ENCODE measurements around the gene PLK5.

Gene PLK5

DNA sequence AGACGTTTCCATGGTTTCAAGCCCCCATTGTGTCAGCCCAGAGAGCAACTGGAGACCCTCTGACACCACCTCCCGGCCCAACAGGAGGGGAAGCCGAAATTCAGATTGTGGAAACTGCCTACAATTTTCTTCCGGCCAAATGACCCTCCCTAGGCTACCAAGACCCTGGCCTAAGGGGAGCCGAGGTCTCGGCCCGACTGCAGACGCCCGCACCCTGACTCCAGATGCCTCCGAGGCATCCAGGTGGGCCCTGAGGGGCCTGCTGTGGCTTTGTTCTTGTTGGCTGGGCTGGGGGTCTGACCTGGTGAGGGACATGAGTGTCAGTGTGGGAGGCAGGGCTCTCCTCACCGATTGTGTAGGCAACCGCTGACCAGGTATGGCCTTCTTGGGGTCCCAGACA, 34.7 kb downstream of the PLK5 start:
- Histone ChIP-seq H3K27ac (ENCODE audit: insufficient read depth, low read depth, low read length, poor library complexity, severe bottlenecking) (no peak overlapping the region), H3K36me3 (ENCODE audit: control insufficient read depth, insufficient read depth, low read length) (peaks cover 7% of the 10 kb centered on the region)
- WGBS, 2 experiments, result 87 to 89% methylated on average over 12 of the region's 12 CpGs

DNA sequence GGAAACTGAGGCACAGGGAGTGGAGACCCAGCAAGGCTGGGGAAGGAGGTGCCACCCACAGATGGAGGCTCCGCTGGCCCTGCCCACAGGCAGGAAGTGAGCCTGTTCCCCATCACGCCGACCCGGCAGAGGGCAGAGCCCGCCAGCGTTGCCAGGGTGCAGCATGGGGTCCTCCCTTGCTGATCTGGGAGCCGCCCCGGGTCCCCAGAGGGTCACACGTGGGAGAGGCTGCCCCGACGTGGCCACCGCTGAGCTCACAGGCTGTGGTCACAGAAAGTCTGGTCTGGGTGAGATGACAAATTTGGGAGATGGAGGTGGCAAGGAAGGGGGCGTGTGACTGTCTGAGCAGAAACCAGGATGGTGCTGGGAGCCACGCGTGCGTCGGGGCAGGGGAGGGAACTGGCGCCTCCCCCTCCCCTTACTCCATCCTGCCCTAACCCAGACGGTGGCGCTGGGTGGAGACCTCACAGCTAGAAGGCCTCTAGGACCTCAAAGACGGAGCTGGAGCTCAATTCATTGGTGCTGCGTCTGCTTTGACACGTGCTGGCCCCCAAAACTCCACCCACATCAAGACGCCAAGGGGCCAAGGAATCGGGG, 36.5 kb downstream of the PLK5 start:
- Histone ChIP-seq H3K9me3 (ENCODE audit: control insufficient read depth, low read length) (no peaks in the 10 kb centered on the region), H3K27ac (ENCODE audit: insufficient read depth, low read depth, low read length, poor library complexity, severe bottlenecking) (no peak overlapping the region), H3K4me1 (ENCODE audit: control insufficient read depth, insufficient read depth, low read length) (peaks cover 10% of the 10 kb centered on the region), H3K27me3 (ENCODE audit: control insufficient read depth, insufficient read depth, low read length, poor library complexity, severe bottlenecking) (no peaks in the 10 kb centered on the region), H3K4me3 (ENCODE audit: insufficient read depth, low read depth, low read length) (no peak overlapping the region), H3K36me3 (ENCODE audit: control insufficient read depth, insufficient read depth, low read length) (peaks cover 7% of the 10 kb centered on the region)
- WGBS, 2 experiments, result 89 to 90% methylated on average over 25 of the region's 25 CpGs

More for the DNA sequence above, 34.7 kb downstream of the PLK5 start:
- Histone ChIP-seq H3K4me1 (ENCODE audit: control insufficient read depth, insufficient read depth, low read length) (peaks cover 10% of the 10 kb centered on the region), H3K27me3 (ENCODE audit: control insufficient read depth, insufficient read depth, low read length, poor library complexity, severe bottlenecking) (no peaks in the 10 kb centered on the region), H3K9me3 (ENCODE audit: control insufficient read depth, low read length) (no peaks in the 10 kb centered on the region), H3K4me3 (ENCODE audit: insufficient read depth, low read depth, low read length) (no peak overlapping the region)

DNA sequence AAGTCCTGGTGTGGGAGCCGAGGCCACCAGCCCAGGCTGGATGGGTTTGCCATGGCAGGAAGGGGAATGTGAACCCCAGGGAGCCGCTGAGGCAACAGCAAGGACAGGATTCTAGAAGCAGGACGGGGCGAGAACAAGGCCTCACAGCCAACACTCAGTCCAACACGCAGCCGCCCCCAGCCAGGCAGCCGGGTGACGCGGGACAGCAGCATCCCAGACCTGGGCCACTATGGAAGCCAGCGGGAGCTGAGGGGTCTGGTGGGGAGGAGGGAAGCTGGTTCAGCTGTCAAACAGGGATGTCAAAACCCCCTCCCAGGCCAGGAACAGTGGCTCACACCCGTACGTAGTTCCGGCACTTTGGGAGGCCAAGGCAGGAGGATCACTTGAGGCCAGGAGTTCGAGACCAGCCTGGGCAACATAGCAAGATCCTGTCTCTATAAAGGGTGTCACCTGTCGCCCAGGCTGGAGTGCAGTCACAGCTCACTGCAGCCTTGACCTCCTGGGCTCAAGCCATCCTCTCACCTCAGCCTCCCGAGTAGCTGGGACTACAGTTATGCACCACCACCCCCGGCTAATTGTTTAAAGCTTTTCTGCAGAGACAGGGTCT, 37.5 kb downstream of the PLK5 start:
- H3K27ac ChIP-seq (ENCODE audit: insufficient read depth, low read depth, low read length, poor library complexity, severe bottlenecking), result no peak overlapping the region
- no peak overlapping the region for H3K4me3 ChIP-seq (ENCODE audit: insufficient read depth, low read depth, low read length)
- no peaks in the 10 kb centered on the region for H3K27me3 ChIP-seq (ENCODE audit: control insufficient read depth, insufficient read depth, low read length, poor library complexity, severe bottlenecking)
- no peaks in the 10 kb centered on the region for H3K9me3 ChIP-seq (ENCODE audit: control insufficient read depth, low read length)
- peaks cover 7% of the 10 kb centered on the region for H3K36me3 ChIP-seq (ENCODE audit: control insufficient read depth, insufficient read depth, low read length)
- peaks cover 18% of the 10 kb centered on the region for H3K4me1 ChIP-seq (ENCODE audit: control insufficient read depth, insufficient read depth, low read length)
- WGBS, 2 experiments, result 92 to 95% methylated on average over 17 of the region's 17 CpGs

DNA sequence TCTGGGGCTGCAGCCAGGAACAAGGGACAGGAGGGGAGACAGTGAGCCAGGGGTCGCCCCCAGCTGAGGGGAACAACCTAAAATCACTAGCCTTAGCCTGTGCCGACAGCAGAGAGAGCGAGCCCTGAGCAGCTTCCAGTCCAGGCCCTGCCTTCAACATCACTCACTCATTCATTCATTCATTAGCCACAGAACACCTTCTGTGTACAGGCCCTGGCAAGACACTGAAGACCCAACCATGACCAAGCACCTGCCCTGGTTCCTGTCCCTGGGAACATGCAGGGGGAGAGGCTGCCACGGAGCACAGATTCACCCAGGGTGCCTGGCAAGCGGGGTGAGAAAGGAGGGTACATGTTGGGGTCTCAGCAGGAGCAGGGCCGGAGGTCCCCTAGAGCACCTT, 39.4 kb downstream of the PLK5 start:
- WGBS, 2 experiments, result 93 to 95% methylated on average over 6 of the region's 6 CpGs
- no peaks in the 10 kb centered on the region for H3K36me3 ChIP-seq (ENCODE audit: control insufficient read depth, insufficient read depth, low read length)

DNA sequence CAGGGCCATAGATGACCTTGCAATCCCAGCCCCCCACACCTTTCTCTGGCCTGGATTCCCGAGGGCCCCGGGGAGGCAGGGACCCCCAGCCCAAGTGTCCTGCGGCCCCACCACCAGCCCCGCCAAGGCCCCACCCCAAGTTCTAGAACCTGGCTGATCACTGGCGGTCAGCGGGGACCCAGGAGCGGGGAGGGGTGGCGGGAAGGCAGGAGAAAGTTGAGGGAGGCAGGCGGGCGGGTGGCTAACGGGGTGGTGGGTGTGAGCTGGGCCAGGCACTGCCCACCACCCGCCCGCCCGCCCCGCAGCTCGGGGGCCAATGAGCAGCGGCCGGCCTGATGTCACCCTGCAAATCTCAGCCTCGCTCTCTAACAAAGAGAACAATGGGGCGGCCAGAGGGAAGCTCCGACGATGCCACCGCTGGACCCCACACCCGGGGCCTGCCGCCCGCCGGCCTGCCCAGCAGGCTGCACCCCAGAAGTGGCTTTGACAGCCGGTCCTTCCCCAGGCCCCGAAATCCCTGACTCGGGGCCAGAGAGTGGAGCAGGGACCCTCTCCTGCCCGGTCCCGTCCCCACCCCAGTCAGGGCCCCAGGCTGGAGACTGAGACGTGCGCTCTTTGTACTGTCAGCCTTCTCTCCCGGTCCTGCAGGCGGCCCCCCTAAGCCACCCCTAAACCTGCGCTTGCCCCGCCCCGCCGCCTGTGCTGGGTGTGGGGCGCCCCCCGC, 42.7 kb downstream of the PLK5 start:
- peak overlapping the region; percentile 95 for H3K4me3 ChIP-seq (ENCODE audit: insufficient read depth, low read depth, low read length)
- peaks cover 22% of the 10 kb centered on the region for H3K27me3 ChIP-seq (ENCODE audit: control insufficient read depth, insufficient read depth, low read length, poor library complexity, severe bottlenecking)
- no peaks in the 10 kb centered on the region for H3K36me3 ChIP-seq (ENCODE audit: control insufficient read depth, insufficient read depth, low read length)
- H3K4me1 ChIP-seq (ENCODE audit: control insufficient read depth, insufficient read depth, low read length), result peaks cover 8% of the 10 kb centered on the region
- WGBS, 2 experiments, result 1% methylated on average over 42 of the region's 42 CpGs
- H3K9me3 ChIP-seq (ENCODE audit: control insufficient read depth, low read length), result no peaks in the 10 kb centered on the region
- H3K27ac ChIP-seq (ENCODE audit: insufficient read depth, low read depth, low read length, poor library complexity, severe bottlenecking), result peak overlapping the region; percentile 98

More for the DNA sequence above, 39.4 kb downstream of the PLK5 start:
- Histone ChIP-seq H3K4me1 (ENCODE audit: control insufficient read depth, insufficient read depth, low read length) (peaks cover 18% of the 10 kb centered on the region), H3K4me3 (ENCODE audit: insufficient read depth, low read depth, low read length) (no peak overlapping the region), H3K9me3 (ENCODE audit: control insufficient read depth, low read length) (no peaks in the 10 kb centered on the region), H3K27me3 (ENCODE audit: control insufficient read depth, insufficient read depth, low read length, poor library complexity, severe bottlenecking) (no peaks in the 10 kb centered on the region), H3K27ac (ENCODE audit: insufficient read depth, low read depth, low read length, poor library complexity, severe bottlenecking) (no peak overlapping the region)

DNA sequence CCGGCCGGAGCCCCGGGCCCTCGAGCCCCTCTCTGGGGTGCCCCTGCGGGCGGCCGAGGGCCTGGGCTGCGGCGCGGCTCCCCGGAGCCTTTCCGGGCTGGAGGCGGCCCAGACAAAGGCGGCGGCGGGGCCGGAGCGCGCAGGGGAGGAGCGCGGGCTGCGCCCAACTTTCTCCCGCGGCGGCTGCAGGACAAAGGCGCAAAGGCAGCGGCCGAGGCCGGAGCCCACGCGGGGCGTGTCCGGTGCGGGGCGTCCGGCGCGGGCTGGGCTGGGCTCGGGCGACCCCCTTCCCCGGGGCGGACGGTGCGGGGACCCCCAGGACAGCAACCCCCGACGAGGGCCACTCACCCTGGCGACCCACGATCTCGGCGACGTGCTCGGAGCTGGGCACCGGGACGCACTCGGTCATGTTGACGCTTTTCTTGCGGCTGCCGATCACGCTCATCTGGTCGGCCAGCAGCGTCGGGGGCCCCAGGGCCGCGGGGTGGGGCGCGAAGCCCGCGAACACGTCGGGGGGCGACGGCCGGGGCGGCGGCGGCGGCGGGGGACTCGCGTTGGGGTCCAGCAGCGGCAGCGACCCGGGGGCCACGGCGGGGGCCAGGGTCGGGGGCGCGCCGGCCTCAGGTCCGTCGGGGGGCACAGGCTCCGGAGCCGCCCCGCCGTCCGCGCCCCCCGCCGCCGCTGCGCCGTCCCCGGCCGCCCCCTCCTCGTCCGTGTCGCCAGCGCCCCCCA, 43.4 kb downstream of the PLK5 start:
- Histone ChIP-seq H3K36me3 (ENCODE audit: control insufficient read depth, insufficient read depth, low read length) (no peaks in the 10 kb centered on the region), H3K4me1 (ENCODE audit: control insufficient read depth, insufficient read depth, low read length) (peaks cover 8% of the 10 kb centered on the region), H3K27ac (ENCODE audit: insufficient read depth, low read depth, low read length, poor library complexity, severe bottlenecking) (peak overlapping the region; percentile 98), H3K4me3 (ENCODE audit: insufficient read depth, low read depth, low read length) (peak overlapping the region; percentile 95), H3K27me3 (ENCODE audit: control insufficient read depth, insufficient read depth, low read length, poor library complexity, severe bottlenecking) (peaks cover 22% of the 10 kb centered on the region), H3K9me3 (ENCODE audit: control insufficient read depth, low read length) (no peaks in the 10 kb centered on the region)
- WGBS, 2 experiments, result 0% methylated on average over 108 of the region's 108 CpGs

DNA sequence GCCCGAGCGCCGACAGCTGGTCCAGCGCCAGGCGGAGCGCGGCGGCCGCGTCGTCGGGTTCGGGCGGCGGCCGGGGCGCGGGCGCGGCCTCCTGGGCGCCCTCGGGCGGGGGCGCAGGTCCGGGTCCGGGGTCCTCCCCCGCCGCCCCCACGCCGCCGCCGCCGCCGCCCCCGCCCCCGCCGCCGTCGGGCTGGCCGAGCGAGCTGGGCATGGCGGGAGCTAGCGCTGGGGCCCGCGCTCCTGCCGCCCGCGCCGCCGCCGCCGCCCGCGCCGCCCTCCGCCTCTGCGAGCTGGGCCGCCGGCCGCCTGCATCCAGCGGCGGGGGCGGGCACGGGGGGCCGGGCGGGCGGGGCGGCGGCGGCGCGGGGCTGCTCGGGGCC, 44.0 kb downstream of the PLK5 start:
- Histone ChIP-seq H3K36me3 (ENCODE audit: control insufficient read depth, insufficient read depth, low read length) (no peaks in the 10 kb centered on the region), H3K4me1 (ENCODE audit: control insufficient read depth, insufficient read depth, low read length) (peaks cover 8% of the 10 kb centered on the region), H3K4me3 (ENCODE audit: insufficient read depth, low read depth, low read length) (peak overlapping the region; percentile 95), H3K27me3 (ENCODE audit: control insufficient read depth, insufficient read depth, low read length, poor library complexity, severe bottlenecking) (peaks cover 22% of the 10 kb centered on the region), H3K9me3 (ENCODE audit: control insufficient read depth, low read length) (no peaks in the 10 kb centered on the region), H3K27ac (ENCODE audit: insufficient read depth, low read depth, low read length, poor library complexity, severe bottlenecking) (no peak overlapping the region)
- WGBS, 2 experiments, result 0% methylated on average over 73 of the region's 73 CpGs

DNA sequence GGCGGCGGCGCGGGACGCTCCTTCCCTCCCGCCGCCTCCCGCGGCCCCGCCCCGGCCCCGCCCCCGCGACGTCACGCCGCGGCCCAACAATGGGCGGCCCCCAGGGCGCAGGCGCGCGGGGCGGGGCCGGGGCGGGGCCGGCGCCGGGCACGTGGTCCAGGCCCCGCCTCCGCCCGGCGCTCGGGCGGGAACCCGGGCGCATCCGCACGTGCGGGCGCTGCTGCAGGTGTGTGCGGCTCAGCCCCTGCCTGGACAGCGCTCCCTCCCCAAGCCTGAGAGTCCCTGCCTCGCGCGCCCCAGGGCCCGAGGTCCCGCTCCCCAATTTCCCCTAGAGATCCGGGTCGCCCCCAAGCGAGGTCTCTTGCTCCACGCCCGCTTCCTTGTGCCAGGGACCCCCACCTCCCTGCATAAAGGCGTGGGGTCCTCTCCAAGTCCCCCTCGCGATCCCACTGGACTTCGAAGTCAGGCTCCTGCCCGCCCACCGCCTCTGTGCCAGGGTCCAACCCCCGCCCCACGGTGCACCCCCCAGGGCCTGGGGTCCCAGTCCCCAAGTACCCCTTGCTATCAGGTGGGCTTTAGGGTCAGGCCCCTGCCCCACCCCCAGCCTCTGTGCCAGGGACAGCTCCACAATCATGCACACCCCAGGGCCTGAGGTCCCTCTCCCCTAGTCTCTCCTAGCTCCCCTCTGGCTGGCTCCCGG, 44.6 kb downstream of the PLK5 start, which contains the start of gene MEX3D:
TSS of gene MEX3D (minus strand) at position 6 of the 700 bp plus-strand sequence. CDS start 267 bp downstream, outside the sequence.
- WGBS, 2 experiments, result 15% methylated on average over 63 of the region's 63 CpGs
- Histone ChIP-seq H3K27ac (ENCODE audit: insufficient read depth, low read depth, low read length, poor library complexity, severe bottlenecking) (peak within 1 kb of the TSS; percentile 98), H3K4me1 (ENCODE audit: control insufficient read depth, insufficient read depth, low read length) (peaks cover 8% of the 10 kb centered on the region), H3K4me3 (ENCODE audit: insufficient read depth, low read depth, low read length) (peak within 1 kb of the TSS; percentile 95), H3K27me3 (ENCODE audit: control insufficient read depth, insufficient read depth, low read length, poor library complexity, severe bottlenecking) (peaks cover 22% of the 10 kb centered on the region), H3K36me3 (ENCODE audit: control insufficient read depth, insufficient read depth, low read length) (no peaks in the 10 kb centered on the region), H3K9me3 (ENCODE audit: control insufficient read depth, low read length) (no peaks in the 10 kb centered on the region)

DNA sequence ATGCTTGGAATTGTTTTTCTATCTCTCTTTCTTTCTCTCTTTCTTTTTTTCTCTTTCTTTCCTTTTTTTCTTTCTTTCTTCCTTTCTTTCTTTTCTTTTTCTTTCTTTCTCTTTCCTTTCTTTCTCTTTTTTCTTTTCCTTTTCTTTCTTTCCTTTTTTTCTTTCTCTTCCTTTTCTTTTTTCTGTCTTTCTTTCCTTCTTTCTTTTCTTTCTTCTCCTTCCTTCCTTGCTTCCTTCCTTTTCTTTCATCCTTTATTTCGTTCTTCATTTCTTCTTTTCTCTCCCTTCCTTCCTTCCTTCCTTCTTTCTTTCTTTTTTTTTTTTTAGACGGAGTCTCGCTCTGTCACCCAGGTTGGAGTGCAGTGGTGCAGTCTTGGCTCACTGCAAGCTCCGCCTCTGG, 46.1 kb downstream of the PLK5 start:
- Histone ChIP-seq H3K36me3 (ENCODE audit: control insufficient read depth, insufficient read depth, low read length) (no peaks in the 10 kb centered on the region), H3K27me3 (ENCODE audit: control insufficient read depth, insufficient read depth, low read length, poor library complexity, severe bottlenecking) (peaks cover 22% of the 10 kb centered on the region), H3K27ac (ENCODE audit: insufficient read depth, low read depth, low read length, poor library complexity, severe bottlenecking) (no peak overlapping the region), H3K4me1 (ENCODE audit: control insufficient read depth, insufficient read depth, low read length) (peaks cover 8% of the 10 kb centered on the region), H3K4me3 (ENCODE audit: insufficient read depth, low read depth, low read length) (no peak overlapping the region), H3K9me3 (ENCODE audit: control insufficient read depth, low read length) (no peaks in the 10 kb centered on the region)
- 76 to 79% methylated on average over 4 of the region's 4 CpGs for WGBS, 2 experiments

All from ectodermal cell (in vitro differentiated cells).